Smooth muscle cell (in vitro differentiated cells): ENCODE measurements around the gene JAZF1. TPM values are rescaled to one million over a fixed set of nuclear protein-coding genes. Genes with fewer than 3 reads are reported as not detected.

Source experiments
- DNase-seq: peaks from one replicate; lab custom pipeline; 2025; ENCODE audit not compliant: unreplicated experiment; lab: John Stamatoyannopoulos, UW
- H2AFZ ChIP-seq: fragments of 200-600 bp; sonication (generic); 2 replicates; pipeline ENCODE4 v1.6.0; 2016; ENCODE audit warnings: antibody characterized with exemption, low read depth, mild to moderate bottlenecking
- H3F3A ChIP-seq: fragments of 200-600 bp; sonication (generic); 2 replicates; pipeline ENCODE4 v1.6.0; 2017; ENCODE audit warnings: antibody characterized with exemption, low read depth
- H3K27ac ChIP-seq: fragments of 200-600 bp; sonication (generic); 2 replicates; pipeline ENCODE4 v1.5.1; 2016; ENCODE audit warnings: low read depth, mild to moderate bottlenecking
- H3K27me3 ChIP-seq: fragments of 200-600 bp; sonication (generic); 2 replicates; pipeline ENCODE4 v1.6.1; 2016; ENCODE audit warnings: low read depth, mild to moderate bottlenecking
- H3K36me3 ChIP-seq: fragments of 200-600 bp; sonication (generic); 2 replicates; pipeline ENCODE4 v1.5.1; 2016; ENCODE audit warnings: low read depth
- H3K4me1 ChIP-seq: fragments of 200-600 bp; sonication (generic); 2 replicates; pipeline ENCODE4 v1.5.1; 2016; ENCODE audit warnings: low read depth
- H3K4me2 ChIP-seq: fragments of 200-600 bp; sonication (generic); 2 replicates; pipeline ENCODE4 v1.6.0; 2016; ENCODE audit warnings: mild to moderate bottlenecking
- H3K4me3 ChIP-seq: fragments of 200-600 bp; sonication (generic); 2 replicates; pipeline ENCODE4 v1.5.1; 2016; ENCODE audit warnings: mild to moderate bottlenecking
- H3K79me2 ChIP-seq: fragments of 200-600 bp; sonication (generic); 2 replicates; pipeline ENCODE4 v1.6.0; 2016; ENCODE audit warnings: low read depth, mild to moderate bottlenecking
- H3K9ac ChIP-seq: fragments of 200-600 bp; sonication (generic); 2 replicates; pipeline ENCODE4 v1.6.0; 2016; ENCODE audit warnings: low read depth
- H3K9me3 ChIP-seq: fragments of 200-600 bp; sonication (generic); replicated peaks from 2 replicates; pipeline ENCODE4 v1.5.1; 2016; ENCODE audit warnings: low read depth
- H4K20me1 ChIP-seq: fragments of 200-600 bp; sonication (generic); 2 replicates; pipeline ENCODE4 v1.6.0; 2016; ENCODE audit warnings: low read depth
- CTCF ChIP-seq: fragments of 200-600 bp; sonication (generic); IDR thresholded peaks from 2 replicates; pipeline ENCODE4 v1.5.1; 2017; ENCODE audit warnings: borderline replicate concordance, mild to moderate bottlenecking, antibody characterized with exemption; ENCODE audit not compliant: insufficient read depth, poor library complexity, severe bottlenecking
- WGBS: methylation state at CpG from one replicate; pipeline ENCODE4 v1.1.7; 2016; ENCODE audit warnings: low lambda C conversion rate; 5-methylcytosine and 5-hydroxymethylcytosine counted together
- polyA plus RNA-seq: library from polyadenylated mRNA; unstranded; fragments of >200 nt; fragmentation: Nextera tagmentation; extraction: Ambion mirVana; gene quantifications from 2 replicates; pipeline ENCODE4 v1.2.1, GENCODE V29; 2016
- total RNA-seq: library from RNA; depleted of rRNA; stranded (reverse); fragments of >200 nt; gene quantifications from 2 replicates; pipeline ENCODE4 v1.2.3, GENCODE V29; 2014

Gene JAZF1
- total and polyA plus RNA-seq, 2 experiments from 2014 or later: 17.4 to 18.0 TPM

- no peak for TF ChIP-seq CTCF
Observed at GRCh38 chr7:27906385-27907091, 274.1 kb downstream of the JAZF1 start.

GRCh38 chr7:27905951-27906350, 274.6 kb downstream of the JAZF1 start:
- no peak overlapping the region for H3K27ac ChIP-seq
- peaks cover 21% of the 10 kb centered on the region for H3K4me1 ChIP-seq
- H3K9me3 ChIP-seq: no peaks in the 10 kb centered on the region
- H3K9ac ChIP-seq: no peak overlapping the region
- H3K36me3 ChIP-seq: no peaks in the 10 kb centered on the region
- no peaks in the 10 kb centered on the region for H3F3A ChIP-seq
- H4K20me1 ChIP-seq: peaks cover 29% of the 10 kb centered on the region
- no peak overlapping the region for H3K4me3 ChIP-seq
- no peak overlapping the region for H2AFZ ChIP-seq
- no peak overlapping the region for H3K4me2 ChIP-seq
- DNase-seq: no peak
- no peak for TF ChIP-seq CTCF
- peaks cover 4% of the 10 kb centered on the region for H3K79me2 ChIP-seq
- 66% methylated on average over 4 of the region's 4 CpGs for WGBS
- no peaks in the 10 kb centered on the region for H3K27me3 ChIP-seq

More at GRCh38 chr7:27906385-27907091, 274.1 kb downstream of the JAZF1 start:
- 85% methylated on average over 4 of the region's 4 CpGs for WGBS
- Histone ChIP-seq H3K4me1 (peaks cover 27% of the 10 kb centered on the region), H3K27me3 (no peaks in the 10 kb centered on the region), H3K79me2 (peaks cover 4% of the 10 kb centered on the region), H3K9me3 (no peaks in the 10 kb centered on the region), H2AFZ (no peak overlapping the region), H3K4me2 (no peak overlapping the region), H3K9ac (no peak overlapping the region), H4K20me1 (peaks cover 29% of the 10 kb centered on the region), H3K27ac (no peak overlapping the region), H3F3A (peaks cover 3% of the 10 kb centered on the region), H3K4me3 (no peak overlapping the region), H3K36me3 (no peaks in the 10 kb centered on the region)
- DNase-seq: no peak

- no peak for TF ChIP-seq CTCF
- H3K27ac ChIP-seq: peak overlapping the region; percentile 83
- H4K20me1 ChIP-seq: peaks cover 12% of the 10 kb centered on the region
- H3K27me3 ChIP-seq: no peaks in the 10 kb centered on the region
- no peaks in the 10 kb centered on the region for H3K4me1 ChIP-seq
- no peaks in the 10 kb centered on the region for H3K9me3 ChIP-seq
- WGBS: 67% methylated on average over 5 of the region's 5 CpGs
- peak overlapping the region; percentile 27 for H3K9ac ChIP-seq
- no peaks in the 10 kb centered on the region for H3F3A ChIP-seq
- H3K79me2 ChIP-seq: no peaks in the 10 kb centered on the region
- no peak for DNase-seq
- peak overlapping the region; percentile 75 for H3K4me2 ChIP-seq
- no peak overlapping the region for H2AFZ ChIP-seq
- H3K4me3 ChIP-seq: peak overlapping the region; percentile 38
- no peaks in the 10 kb centered on the region for H3K36me3 ChIP-seq
Observed at GRCh38 chr7:27901028-27901760, 279.4 kb downstream of the JAZF1 start.
